PC-3 (cell line): ENCODE measurements around the gene LEP.

Source experiments
- CTCF ChIP-seq: fragments of 300-600 bp; sonication (generic); conservative IDR thresholded peaks from 2 replicates; pipeline ENCODE4 v1.5.1; 2017; ENCODE audit warnings: antibody characterized with exemption, low read depth, mild to moderate bottlenecking, low read length
- EZH2 ChIP-seq: fragments of 300-600 bp; sonication (generic); IDR thresholded peaks from one replicate; pipeline ENCODE4 v1.6.1; 2017; ENCODE audit warnings: antibody characterized with exemption, mild to moderate bottlenecking, low read length; ENCODE audit not compliant: unreplicated experiment

GRCh38 chr7:128299109-128299607, 58.1 kb downstream of the LEP start:
- TF ChIP-seq CTCF = no peak
- TF ChIP-seq EZH2 = no peak
